ENCODE measurements around the gene RCCD1.
"Not testable (repeated sequence)": the region's sequence is repeated elsewhere in the genome, so short reads cannot be mapped to it uniquely, and the experiment has no call there.

Gene RCCD1

DNA sequence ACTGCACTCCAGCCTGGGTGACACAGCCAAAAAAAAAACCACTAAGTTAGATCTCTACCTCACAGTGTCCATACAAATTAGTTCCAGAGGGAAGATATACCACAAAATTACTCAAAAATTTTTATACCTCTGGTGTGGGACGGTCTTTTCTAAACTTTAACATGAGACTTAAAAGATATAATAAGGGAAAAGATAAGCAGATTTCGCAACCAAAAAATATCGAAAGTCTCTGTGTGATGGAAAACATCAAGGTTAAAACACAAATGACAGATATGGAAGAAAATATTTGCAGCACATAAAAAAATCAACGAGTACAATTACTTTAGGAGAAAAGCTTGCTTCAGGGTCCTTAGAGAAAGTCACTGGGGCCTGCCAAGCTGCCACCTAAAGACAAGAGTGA is 32.8 kb upstream of the RCCD1 start:
- no peak overlapping the region for H2AFZ ChIP-seq (ENCODE audit: low read length)
- no peaks in the 10 kb centered on the region for H3K4me1 ChIP-seq (ENCODE audit: insufficient read depth, low read length, severe bottlenecking)
- TF ChIP-seq CTCF (IDR thresholded peaks at IDR 0.05; ENCODE audit: low read length) (no peak), EZH2 (IDR thresholded peaks at IDR 0.05; ENCODE audit: borderline replicate concordance, low read length) (no peak)
- no peaks in the 10 kb centered on the region for H3F3A ChIP-seq (ENCODE audit: insufficient read depth, low read length)
- H3K27me3 ChIP-seq (ENCODE audit: insufficient read depth, low read length) = no peaks in the 10 kb centered on the region
- no peak overlapping the region for H3K9ac ChIP-seq (ENCODE audit: low read length)
- H3K4me3 ChIP-seq (ENCODE audit: low read depth, low read length, poor library complexity, severe bottlenecking) = no peak overlapping the region
- H3K9me3 ChIP-seq (ENCODE audit: low read length) = no peaks in the 10 kb centered on the region
- H4K20me1 ChIP-seq (ENCODE audit: insufficient read depth, low read length) = no peaks in the 10 kb centered on the region
- peaks cover 33% of the 10 kb centered on the region; the same call in 1 of the 2 replicates for H3K36me3 ChIP-seq (ENCODE audit: insufficient read depth, low read length)
- no peaks in the 10 kb centered on the region for H3K9me2 ChIP-seq (ENCODE audit: low read depth, low read length)
- no peak overlapping the region for H3K4me2 ChIP-seq (ENCODE audit: low read length)
- no peak overlapping the region for H3K27ac ChIP-seq (ENCODE audit: low read depth, low read length, poor library complexity, severe bottlenecking)
- no peaks in the 10 kb centered on the region for H3K79me2 ChIP-seq (ENCODE audit: insufficient read depth, low read length)

DNA sequence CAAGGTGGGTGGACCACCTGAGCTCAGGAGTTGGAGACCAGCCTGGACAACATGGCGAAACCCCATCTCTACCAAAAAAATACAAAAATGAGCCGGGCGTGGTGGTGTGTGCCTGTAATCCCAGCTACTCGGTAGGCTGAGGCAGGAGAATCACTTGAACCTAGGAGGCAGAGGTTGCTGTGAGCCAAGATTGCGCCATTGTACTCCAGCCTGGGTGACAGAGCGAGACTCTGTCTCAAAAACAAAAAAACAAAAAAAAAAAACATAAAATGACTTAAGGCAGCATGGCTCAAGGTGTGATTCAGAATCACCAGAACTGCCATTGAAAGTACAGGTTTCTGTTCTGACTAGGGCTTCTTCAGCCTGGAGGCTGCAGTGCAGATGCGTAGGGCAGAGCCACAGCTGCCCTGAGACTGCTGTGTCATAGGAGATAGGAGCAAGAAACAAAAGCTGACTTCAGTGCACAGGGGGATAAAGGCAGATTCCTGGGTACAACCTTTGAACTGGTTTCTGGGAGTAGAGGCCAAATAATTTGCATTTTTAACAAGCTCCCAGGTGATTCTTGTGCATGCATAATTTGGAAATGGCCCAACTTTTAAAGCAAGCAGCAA is 31.9 kb upstream of the RCCD1 start:
- H3K4me3 ChIP-seq (ENCODE audit: low read depth, low read length, poor library complexity, severe bottlenecking); H3F3A ChIP-seq (ENCODE audit: insufficient read depth, low read length); H3K9me2 ChIP-seq (ENCODE audit: low read depth, low read length); H3K4me1 ChIP-seq (ENCODE audit: insufficient read depth, low read length, severe bottlenecking); H2AFZ ChIP-seq (ENCODE audit: low read length); H3K4me2 ChIP-seq (ENCODE audit: low read length); H3K27me3 ChIP-seq (ENCODE audit: insufficient read depth, low read length); H3K79me2 ChIP-seq (ENCODE audit: insufficient read depth, low read length); H3K9me3 ChIP-seq (ENCODE audit: low read length); H4K20me1 ChIP-seq (ENCODE audit: insufficient read depth, low read length); H3K27ac ChIP-seq (ENCODE audit: low read depth, low read length, poor library complexity, severe bottlenecking); H3K9ac ChIP-seq (ENCODE audit: low read length): not testable (repeated sequence)
- peaks cover 33% of the 10 kb centered on the region; the same call in 1 of the 2 replicates for H3K36me3 ChIP-seq (ENCODE audit: insufficient read depth, low read length)

GRCh38 chr15:90924375-90924774 is 30.3 kb upstream of the RCCD1 start:
- Histone ChIP-seq H3K4me3 (ENCODE audit: low read depth, low read length, poor library complexity, severe bottlenecking) (no peak overlapping the region), H3K9ac (ENCODE audit: low read length) (no peak overlapping the region), H4K20me1 (ENCODE audit: insufficient read depth, low read length) (no peaks in the 10 kb centered on the region), H3K9me2 (ENCODE audit: low read depth, low read length) (no peaks in the 10 kb centered on the region), H3F3A (ENCODE audit: insufficient read depth, low read length) (no peaks in the 10 kb centered on the region), H3K4me2 (ENCODE audit: low read length) (no peak overlapping the region), H3K27me3 (ENCODE audit: insufficient read depth, low read length) (no peaks in the 10 kb centered on the region), H3K36me3 (ENCODE audit: insufficient read depth, low read length) (peaks cover 23% of the 10 kb centered on the region; the same call in 1 of the 2 replicates), H2AFZ (ENCODE audit: low read length) (no peak overlapping the region), H3K27ac (ENCODE audit: low read depth, low read length, poor library complexity, severe bottlenecking) (no peak overlapping the region), H3K79me2 (ENCODE audit: insufficient read depth, low read length) (no peaks in the 10 kb centered on the region), H3K9me3 (ENCODE audit: low read length) (no peaks in the 10 kb centered on the region), H3K4me1 (ENCODE audit: insufficient read depth, low read length, severe bottlenecking) (peaks cover 12% of the 10 kb centered on the region)
- no peak for TF ChIP-seq EZH2 (IDR thresholded peaks at IDR 0.05; ENCODE audit: borderline replicate concordance, low read length)
- no peak for TF ChIP-seq CTCF (IDR thresholded peaks at IDR 0.05; ENCODE audit: low read length)

GRCh38 chr15:90926766-90927165 is 27.9 kb upstream of the RCCD1 start:
- H3K9me3 ChIP-seq (ENCODE audit: low read length); H2AFZ ChIP-seq (ENCODE audit: low read length): not testable (repeated sequence)
- peaks cover 26% of the 10 kb centered on the region for H3K4me1 ChIP-seq (ENCODE audit: insufficient read depth, low read length, severe bottlenecking)

DNA sequence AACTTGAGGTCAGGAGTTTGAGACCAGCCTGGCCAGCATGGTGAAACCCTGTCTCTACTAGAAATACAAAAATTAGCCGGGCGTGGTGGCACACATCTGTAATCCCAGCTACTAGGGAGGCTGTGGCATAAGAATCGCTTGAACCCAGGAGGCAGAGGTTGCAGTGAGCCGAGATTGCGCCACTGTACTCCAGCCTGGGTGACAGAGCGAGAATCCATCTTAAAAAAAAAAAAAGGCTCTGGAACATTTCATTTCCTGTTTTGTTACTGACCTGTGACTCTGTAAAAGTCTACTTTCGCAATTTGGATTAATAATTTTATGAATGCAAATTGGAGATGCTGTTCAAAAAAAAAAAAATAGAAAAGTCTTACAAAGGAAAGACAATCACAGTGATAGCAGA is 26.6 kb upstream of the RCCD1 start:
- H3K4me3 ChIP-seq (ENCODE audit: low read depth, low read length, poor library complexity, severe bottlenecking); H3K36me3 ChIP-seq (ENCODE audit: insufficient read depth, low read length); H3K9me3 ChIP-seq (ENCODE audit: low read length); H4K20me1 ChIP-seq (ENCODE audit: insufficient read depth, low read length); H2AFZ ChIP-seq (ENCODE audit: low read length); H3K9me2 ChIP-seq (ENCODE audit: low read depth, low read length); H3K79me2 ChIP-seq (ENCODE audit: insufficient read depth, low read length); H3F3A ChIP-seq (ENCODE audit: insufficient read depth, low read length); H3K27me3 ChIP-seq (ENCODE audit: insufficient read depth, low read length); H3K4me2 ChIP-seq (ENCODE audit: low read length): not testable (repeated sequence)
- peaks cover 31% of the 10 kb centered on the region for H3K4me1 ChIP-seq (ENCODE audit: insufficient read depth, low read length, severe bottlenecking)
- H3K27ac ChIP-seq (ENCODE audit: low read depth, low read length, poor library complexity, severe bottlenecking) = peak overlapping the region; percentile 43
- H3K9ac ChIP-seq (ENCODE audit: low read length) = peak overlapping the region; percentile 22; the same call in 1 of the 2 replicates

More at GRCh38 chr15:90926766-90927165, 27.9 kb upstream of the RCCD1 start:
- H4K20me1 ChIP-seq (ENCODE audit: insufficient read depth, low read length); H3F3A ChIP-seq (ENCODE audit: insufficient read depth, low read length); H3K9me2 ChIP-seq (ENCODE audit: low read depth, low read length); H3K27me3 ChIP-seq (ENCODE audit: insufficient read depth, low read length); H3K79me2 ChIP-seq (ENCODE audit: insufficient read depth, low read length); H3K4me3 ChIP-seq (ENCODE audit: low read depth, low read length, poor library complexity, severe bottlenecking); H3K36me3 ChIP-seq (ENCODE audit: insufficient read depth, low read length); H3K4me2 ChIP-seq (ENCODE audit: low read length); H3K27ac ChIP-seq (ENCODE audit: low read depth, low read length, poor library complexity, severe bottlenecking); H3K9ac ChIP-seq (ENCODE audit: low read length): not testable (repeated sequence)
